ENCODE data around the gene MEGF11.

The MEGF11 gene

DNA sequence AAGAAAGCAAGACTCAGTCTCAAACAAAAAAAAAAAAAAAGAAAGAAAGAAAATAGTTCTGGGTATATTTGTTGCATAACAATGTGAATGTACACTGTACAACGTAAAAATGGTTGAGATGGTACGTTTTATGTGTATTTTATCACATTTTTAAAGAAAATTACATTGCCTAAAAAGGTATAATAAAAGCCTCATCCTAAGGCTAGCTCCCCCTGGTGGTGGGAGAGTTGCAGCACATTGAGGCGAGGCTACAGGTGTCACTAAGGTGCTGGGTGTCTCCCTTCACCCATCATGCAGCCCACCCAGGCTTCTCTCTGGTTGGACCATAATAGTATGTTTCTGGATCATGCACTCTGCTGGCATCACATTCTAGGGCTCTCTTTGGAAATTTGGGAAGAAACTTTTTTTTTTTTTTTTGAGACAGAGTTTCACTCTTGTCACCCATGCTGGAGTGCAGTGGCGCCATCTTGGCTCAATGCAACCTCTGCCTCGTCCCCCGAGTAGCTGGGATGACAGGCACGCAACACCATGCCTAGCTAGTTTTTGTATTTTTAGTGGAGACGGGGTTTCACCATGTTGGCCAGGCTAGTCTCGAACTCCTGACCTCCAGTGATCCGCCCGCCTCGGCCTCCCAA, 396.6 kb downstream of the MEGF11 start:
- no peak overlapping the region for H3K4me3 ChIP-seq (ENCODE audit: extremely low read depth, insufficient read depth, low read length, poor library complexity, severe bottlenecking)
- 88% methylated on average over 8 to 9 of the region's 12 CpGs for WGBS, 2 experiments (ENCODE audit: insufficient coverage in 2 of 2)
- no peaks in the 10 kb centered on the region for H3K9me3 ChIP-seq (ENCODE audit: control insufficient read depth, low read length)
- H3K4me1 ChIP-seq (ENCODE audit: control insufficient read depth, insufficient read depth, low read length, poor library complexity, severe bottlenecking): no peaks in the 10 kb centered on the region
- no peak overlapping the region for H3K27ac ChIP-seq (ENCODE audit: low read depth, low read length, severe bottlenecking)
- H3K36me3 ChIP-seq (ENCODE audit: control insufficient read depth, insufficient read depth, low read length): no peaks in the 10 kb centered on the region

DNA sequence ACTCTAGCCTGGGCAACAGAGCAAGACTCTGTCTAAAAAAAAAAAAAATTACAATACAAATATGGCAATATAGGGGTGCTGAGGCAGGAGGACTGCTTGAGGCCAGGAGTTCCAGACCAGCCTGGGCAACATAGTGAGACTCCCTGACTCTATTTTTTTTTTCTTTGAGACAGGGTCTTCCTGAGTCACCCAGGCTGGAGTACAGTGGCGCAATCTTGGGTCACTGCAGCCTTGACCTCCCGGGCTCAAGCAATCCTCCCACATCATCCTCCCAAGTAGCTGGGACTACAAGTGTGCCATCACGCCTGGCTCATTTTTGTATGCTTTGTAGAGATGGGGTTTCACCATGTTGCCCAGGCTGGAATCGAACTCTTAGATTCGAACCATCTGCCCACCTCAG, 401.6 kb downstream of the MEGF11 start:
- WGBS, 2 experiments (ENCODE audit: insufficient coverage in 2 of 2): 88 to 100% methylated on average over 1 to 4 of the region's 5 CpGs

DNA sequence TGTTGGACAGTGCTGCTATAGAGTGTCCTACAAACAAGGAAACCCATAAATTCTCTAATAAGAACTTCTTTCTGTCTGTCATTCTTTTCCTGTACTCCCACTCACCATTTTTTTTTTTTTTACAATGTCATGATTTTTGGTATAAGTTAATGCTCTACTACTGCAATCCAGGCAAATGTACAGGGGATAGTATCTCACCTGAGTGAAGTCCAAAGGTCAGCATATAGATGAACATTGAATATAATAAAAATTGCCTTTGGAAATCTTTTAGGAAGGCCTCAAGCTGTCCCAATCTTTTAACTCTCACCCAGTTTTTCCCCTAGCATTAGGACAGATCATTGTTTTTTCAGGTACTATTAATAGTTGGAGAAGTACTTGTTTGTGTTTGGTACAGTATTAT, 405.6 kb downstream of the MEGF11 start:
- no peaks in the 10 kb centered on the region for H3K36me3 ChIP-seq (ENCODE audit: control insufficient read depth, insufficient read depth, low read length)
- no peak overlapping the region for H3K4me3 ChIP-seq (ENCODE audit: extremely low read depth, insufficient read depth, low read length, poor library complexity, severe bottlenecking)
- no peaks in the 10 kb centered on the region for H3K9me3 ChIP-seq (ENCODE audit: control insufficient read depth, low read length)
- no peak overlapping the region for H3K27ac ChIP-seq (ENCODE audit: low read depth, low read length, severe bottlenecking)
- H3K4me1 ChIP-seq (ENCODE audit: control insufficient read depth, insufficient read depth, low read length, poor library complexity, severe bottlenecking): no peaks in the 10 kb centered on the region

More for the DNA sequence above, 401.6 kb downstream of the MEGF11 start:
- no peak overlapping the region for H3K27ac ChIP-seq (ENCODE audit: low read depth, low read length, severe bottlenecking)
- no peaks in the 10 kb centered on the region for H3K36me3 ChIP-seq (ENCODE audit: control insufficient read depth, insufficient read depth, low read length)
- no peaks in the 10 kb centered on the region for H3K9me3 ChIP-seq (ENCODE audit: control insufficient read depth, low read length)
- no peak overlapping the region for H3K4me3 ChIP-seq (ENCODE audit: extremely low read depth, insufficient read depth, low read length, poor library complexity, severe bottlenecking)
- no peaks in the 10 kb centered on the region for H3K4me1 ChIP-seq (ENCODE audit: control insufficient read depth, insufficient read depth, low read length, poor library complexity, severe bottlenecking)

DNA sequence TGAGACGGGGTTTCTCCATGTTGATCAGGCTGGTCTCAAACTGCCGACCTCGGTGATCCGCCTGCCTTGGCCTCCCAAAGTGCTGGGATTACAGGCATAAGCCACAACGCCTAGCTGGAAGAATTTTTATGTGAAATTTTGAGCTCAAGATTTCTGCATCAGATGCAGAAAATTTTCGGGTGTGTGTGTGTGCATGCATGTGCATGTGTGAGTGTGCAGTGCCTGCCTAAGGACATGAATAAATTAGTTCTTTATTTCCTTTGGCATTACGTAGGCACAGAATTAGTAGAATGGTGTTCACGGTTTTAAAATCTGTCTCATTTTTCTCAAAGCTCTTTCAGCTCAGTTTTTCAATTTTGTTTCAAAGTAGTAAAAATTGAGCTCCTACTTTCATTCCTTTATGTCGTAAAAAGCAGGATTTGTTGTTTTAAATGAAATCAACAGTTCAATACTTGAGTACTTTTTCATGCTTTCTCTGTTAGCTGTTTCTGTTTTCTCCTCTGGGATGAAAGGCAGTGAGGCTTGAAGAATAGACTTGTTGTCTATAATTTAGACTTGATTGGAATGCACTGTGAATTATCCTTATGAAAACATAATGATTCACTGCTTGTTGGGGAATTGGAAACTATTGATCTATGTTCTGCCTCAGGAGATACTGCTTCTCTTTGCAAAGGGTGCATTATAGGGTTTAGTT, 407.6 kb downstream of the MEGF11 start:
- Histone ChIP-seq H3K36me3 (ENCODE audit: control insufficient read depth, insufficient read depth, low read length) (no peaks in the 10 kb centered on the region), H3K27ac (ENCODE audit: low read depth, low read length, severe bottlenecking) (no peak overlapping the region), H3K9me3 (ENCODE audit: control insufficient read depth, low read length) (no peaks in the 10 kb centered on the region), H3K4me1 (ENCODE audit: control insufficient read depth, insufficient read depth, low read length, poor library complexity, severe bottlenecking) (peaks cover 8% of the 10 kb centered on the region), H3K4me3 (ENCODE audit: extremely low read depth, insufficient read depth, low read length, poor library complexity, severe bottlenecking) (no peak overlapping the region)
- WGBS, 2 experiments (ENCODE audit: insufficient coverage in 2 of 2): 88 to 90% methylated on average over 6 of the region's 9 CpGs

Data from mesodermal cell (in vitro differentiated cells).